ENCODE measurements around the gene TMEM184C.

TMEM184C gene

GRCh38 chr4:147689067-147689466 lies 71.9 kb downstream of the TMEM184C start:
- Histone ChIP-seq H3K27me3 (no peaks in the 10 kb centered on the region), H3K4me1 (ENCODE audit: control insufficient read depth in 1 of 2, insufficient read depth in 1 of 2, low read depth in 1 of 2, low read length in 1 of 2) (peaks cover 6 to 7% of the 10 kb centered on the region in 2 experiments), H3K27ac (no peak overlapping the region), H3K9me3 (no peaks in the 10 kb centered on the region), H3K4me3 (ENCODE audit: low read depth in 1 of 2, low read length in 1 of 2) (no peak overlapping the region), H3K36me3 (no peaks in the 10 kb centered on the region)
- TF ChIP-seq CTCF (IDR thresholded peaks at IDR 0.05), result no peak

GRCh38 chr4:147691820-147692219 lies 74.6 kb downstream of the TMEM184C start:
- no peaks in the 10 kb centered on the region for H3K9me3 ChIP-seq
- no peak for TF ChIP-seq CTCF (IDR thresholded peaks at IDR 0.05)
- no peaks in the 10 kb centered on the region for H3K36me3 ChIP-seq
- H3K4me3 ChIP-seq (ENCODE audit: low read depth in 1 of 2, low read length in 1 of 2), result no peak overlapping the region
- no peaks in the 10 kb centered on the region for H3K27me3 ChIP-seq
- H3K4me1 ChIP-seq (ENCODE audit: control insufficient read depth in 1 of 2, insufficient read depth in 1 of 2, low read depth in 1 of 2, low read length in 1 of 2), result no peaks in the 10 kb centered on the region
- no peak overlapping the region for H3K27ac ChIP-seq

GRCh38 chr4:147693218-147693617 lies 76.0 kb downstream of the TMEM184C start:
- Histone ChIP-seq H3K27me3 (no peaks in the 10 kb centered on the region), H3K27ac (no peak overlapping the region), H3K36me3 (no peaks in the 10 kb centered on the region), H3K4me1 (ENCODE audit: control insufficient read depth in 1 of 2, insufficient read depth in 1 of 2, low read depth in 1 of 2, low read length in 1 of 2) (no peaks in the 10 kb centered on the region), H3K4me3 (ENCODE audit: low read depth in 1 of 2, low read length in 1 of 2) (no peak overlapping the region), H3K9me3 (no peaks in the 10 kb centered on the region)
- no peak for TF ChIP-seq CTCF (IDR thresholded peaks at IDR 0.05)

- no peaks in the 10 kb centered on the region for H3K9me3 ChIP-seq
- H3K36me3 ChIP-seq, result no peaks in the 10 kb centered on the region
- H3K4me1 ChIP-seq (ENCODE audit: control insufficient read depth in 1 of 2, insufficient read depth in 1 of 2, low read depth in 1 of 2, low read length in 1 of 2), result no peaks in the 10 kb centered on the region
- no peaks in the 10 kb centered on the region for H3K27me3 ChIP-seq
- TF ChIP-seq CTCF (IDR thresholded peaks at IDR 0.05), result no peak
- H3K4me3 ChIP-seq (ENCODE audit: low read depth in 1 of 2, low read length in 1 of 2), result no peak overlapping the region
- no peak overlapping the region for H3K27ac ChIP-seq
Observed at GRCh38 chr4:147696866-147697265, 79.7 kb downstream of the TMEM184C start.

GRCh38 chr4:147704846-147705245 lies 87.6 kb downstream of the TMEM184C start:
- no peaks in the 10 kb centered on the region for H3K36me3 ChIP-seq
- H3K4me3 ChIP-seq (ENCODE audit: low read depth in 1 of 2, low read length in 1 of 2), result no peak overlapping the region
- no peak overlapping the region for H3K27ac ChIP-seq
- TF ChIP-seq CTCF (IDR thresholded peaks at IDR 0.05), result no peak
- no peaks in the 10 kb centered on the region for H3K9me3 ChIP-seq
- H3K4me1 ChIP-seq (ENCODE audit: control insufficient read depth in 1 of 2, insufficient read depth in 1 of 2, low read depth in 1 of 2, low read length in 1 of 2), result no peaks in the 10 kb centered on the region
- H3K27me3 ChIP-seq, result no peaks in the 10 kb centered on the region

All from neutrophil (primary cell).